Measurements from ENCODE around the gene PRKRA. TPM values are rescaled to one million over a fixed set of nuclear protein-coding genes. Genes with fewer than 3 reads are reported as not detected.

The PRKRA gene
- total and polyA plus RNA-seq, 9 of the 15 experiments (the other 6 are each of a cell fraction or from before 2014, with no cell fraction given), result 14.1 to 78.1 (median 52.3) TPM

DNA sequence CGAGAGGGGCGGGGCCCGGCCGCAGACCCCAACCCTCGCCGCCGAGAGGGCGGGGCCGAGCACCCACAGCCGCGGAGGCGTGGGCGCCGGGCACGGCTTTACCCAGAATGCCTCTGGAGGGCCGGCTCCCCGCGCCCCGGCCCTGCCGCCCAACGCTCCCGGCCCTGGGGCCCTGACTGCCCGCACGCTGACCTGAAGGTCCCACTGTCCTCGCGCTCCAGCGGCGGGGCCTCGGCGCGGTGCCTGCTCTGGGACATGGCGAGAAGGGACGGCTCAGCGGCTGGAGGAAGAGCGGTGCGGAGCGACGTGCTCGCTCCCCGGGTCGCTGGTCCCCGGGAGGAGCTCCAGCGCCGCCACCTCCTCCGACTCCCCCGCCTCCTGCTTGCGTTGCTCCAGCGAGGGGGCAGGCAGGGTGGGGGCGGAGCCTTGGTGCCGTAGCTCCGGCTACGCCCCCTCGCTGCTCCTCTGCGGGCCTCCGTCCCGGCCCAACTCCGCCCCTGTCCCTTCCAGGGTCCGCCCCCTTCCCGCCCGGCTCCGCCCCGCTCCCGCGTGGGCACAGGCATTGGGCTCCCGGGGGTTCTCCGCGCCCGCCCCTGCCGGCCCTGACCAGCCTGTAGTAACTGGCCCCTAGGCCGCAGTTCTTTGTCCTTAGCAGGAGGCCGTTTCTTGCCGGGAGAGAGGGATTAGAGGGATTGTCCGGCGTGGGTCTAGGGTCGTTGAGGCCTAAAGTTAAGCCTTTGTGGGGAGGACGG lies at the start of gene PRKRA, which contains the start of gene PJVK (continued):
- TF ChIP-seq, protein P1, sequence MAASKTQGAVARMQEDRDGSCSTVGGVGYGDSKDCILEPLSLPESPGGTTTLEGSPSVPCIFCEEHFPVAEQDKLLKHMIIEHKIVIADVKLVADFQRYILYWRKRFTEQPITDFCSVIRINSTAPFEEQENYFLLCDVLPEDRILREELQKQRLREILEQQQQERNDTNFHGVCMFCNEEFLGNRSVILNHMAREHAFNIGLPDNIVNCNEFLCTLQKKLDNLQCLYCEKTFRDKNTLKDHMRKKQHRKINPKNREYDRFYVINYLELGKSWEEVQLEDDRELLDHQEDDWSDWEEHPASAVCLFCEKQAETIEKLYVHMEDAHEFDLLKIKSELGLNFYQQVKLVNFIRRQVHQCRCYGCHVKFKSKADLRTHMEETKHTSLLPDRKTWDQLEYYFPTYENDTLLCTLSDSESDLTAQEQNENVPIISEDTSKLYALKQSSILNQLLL (CRISPR knock-in tag; IDR thresholded peaks at IDR 0.05; ENCODE audit: borderline replicate concordance), result no peak
- TF ChIP-seq, protein P2, sequence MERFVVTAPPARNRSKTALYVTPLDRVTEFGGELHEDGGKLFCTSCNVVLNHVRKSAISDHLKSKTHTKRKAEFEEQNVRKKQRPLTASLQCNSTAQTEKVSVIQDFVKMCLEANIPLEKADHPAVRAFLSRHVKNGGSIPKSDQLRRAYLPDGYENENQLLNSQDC (CRISPR knock-in tag; IDR thresholded peaks at IDR 0.05), result peak; percentile 58; the same call in 1 of the 2 replicates
- TF ChIP-seq HMG20B (CRISPR knock-in tag; IDR thresholded peaks at IDR 0.05), result no peak
- TF ChIP-seq, protein P3, sequence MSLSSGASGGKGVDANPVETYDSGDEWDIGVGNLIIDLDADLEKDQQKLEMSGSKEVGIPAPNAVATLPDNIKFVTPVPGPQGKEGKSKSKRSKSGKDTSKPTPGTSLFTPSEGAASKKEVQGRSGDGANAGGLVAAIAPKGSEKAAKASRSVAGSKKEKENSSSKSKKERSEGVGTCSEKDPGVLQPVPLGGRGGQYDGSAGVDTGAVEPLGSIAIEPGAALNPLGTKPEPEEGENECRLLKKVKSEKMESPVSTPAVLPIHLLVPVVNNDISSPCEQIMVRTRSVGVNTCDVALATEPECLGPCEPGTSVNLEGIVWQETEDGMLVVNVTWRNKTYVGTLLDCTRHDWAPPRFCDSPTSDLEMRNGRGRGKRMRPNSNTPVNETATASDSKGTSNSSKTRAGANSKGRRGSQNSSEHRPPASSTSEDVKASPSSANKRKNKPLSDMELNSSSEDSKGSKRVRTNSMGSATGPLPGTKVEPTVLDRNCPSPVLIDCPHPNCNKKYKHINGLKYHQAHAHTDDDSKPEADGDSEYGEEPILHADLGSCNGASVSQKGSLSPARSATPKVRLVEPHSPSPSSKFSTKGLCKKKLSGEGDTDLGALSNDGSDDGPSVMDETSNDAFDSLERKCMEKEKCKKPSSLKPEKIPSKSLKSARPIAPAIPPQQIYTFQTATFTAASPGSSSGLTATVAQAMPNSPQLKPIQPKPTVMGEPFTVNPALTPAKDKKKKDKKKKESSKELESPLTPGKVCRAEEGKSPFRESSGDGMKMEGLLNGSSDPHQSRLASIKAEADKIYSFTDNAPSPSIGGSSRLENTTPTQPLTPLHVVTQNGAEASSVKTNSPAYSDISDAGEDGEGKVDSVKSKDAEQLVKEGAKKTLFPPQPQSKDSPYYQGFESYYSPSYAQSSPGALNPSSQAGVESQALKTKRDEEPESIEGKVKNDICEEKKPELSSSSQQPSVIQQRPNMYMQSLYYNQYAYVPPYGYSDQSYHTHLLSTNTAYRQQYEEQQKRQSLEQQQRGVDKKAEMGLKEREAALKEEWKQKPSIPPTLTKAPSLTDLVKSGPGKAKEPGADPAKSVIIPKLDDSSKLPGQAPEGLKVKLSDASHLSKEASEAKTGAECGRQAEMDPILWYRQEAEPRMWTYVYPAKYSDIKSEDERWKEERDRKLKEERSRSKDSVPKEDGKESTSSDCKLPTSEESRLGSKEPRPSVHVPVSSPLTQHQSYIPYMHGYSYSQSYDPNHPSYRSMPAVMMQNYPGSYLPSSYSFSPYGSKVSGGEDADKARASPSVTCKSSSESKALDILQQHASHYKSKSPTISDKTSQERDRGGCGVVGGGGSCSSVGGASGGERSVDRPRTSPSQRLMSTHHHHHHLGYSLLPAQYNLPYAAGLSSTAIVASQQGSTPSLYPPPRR (CRISPR knock-in tag; IDR thresholded peaks at IDR 0.05; ENCODE audit: borderline replicate concordance), result 0 out of 2 replicates have a peak, but pooled peaks have one; percentile 7
- peak; percentile 20; the same call in 1 of the 2 replicates for TF ChIP-seq NCOR1 (IDR thresholded peaks at IDR 0.05)
- no peak for TF ChIP-seq STAG1 (CRISPR knock-in tag; IDR thresholded peaks at IDR 0.05; ENCODE audit: borderline replicate concordance)
- no peak for TF ChIP-seq ZNF830 (CRISPR knock-in tag; IDR thresholded peaks at IDR 0.05)
- TF ChIP-seq ZNF431 (CRISPR knock-in tag; IDR thresholded peaks at IDR 0.05), result no peak
- no peak for TF ChIP-seq FOXK1 (CRISPR knock-in tag; IDR thresholded peaks at IDR 0.05; ENCODE audit: borderline replicate concordance)
- TF ChIP-seq, protein P4, sequence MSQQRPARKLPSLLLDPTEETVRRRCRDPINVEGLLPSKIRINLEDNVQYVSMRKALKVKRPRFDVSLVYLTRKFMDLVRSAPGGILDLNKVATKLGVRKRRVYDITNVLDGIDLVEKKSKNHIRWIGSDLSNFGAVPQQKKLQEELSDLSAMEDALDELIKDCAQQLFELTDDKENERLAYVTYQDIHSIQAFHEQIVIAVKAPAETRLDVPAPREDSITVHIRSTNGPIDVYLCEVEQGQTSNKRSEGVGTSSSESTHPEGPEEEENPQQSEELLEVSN (IDR thresholded peaks at IDR 0.05; ENCODE audit: borderline replicate concordance in 1 of 2, extremely low read depth in 1 of 2, insufficient read depth in 1 of 2, insufficient read length in 1 of 2, low read depth in 1 of 2, low read length in 1 of 2, poor library complexity in 1 of 2, severe bottlenecking in 1 of 2), result peak; percentile 21 to 68
- TF ChIP-seq NFATC3 (IDR thresholded peaks at IDR 0.05), result no peak
- TF ChIP-seq, protein P5, sequence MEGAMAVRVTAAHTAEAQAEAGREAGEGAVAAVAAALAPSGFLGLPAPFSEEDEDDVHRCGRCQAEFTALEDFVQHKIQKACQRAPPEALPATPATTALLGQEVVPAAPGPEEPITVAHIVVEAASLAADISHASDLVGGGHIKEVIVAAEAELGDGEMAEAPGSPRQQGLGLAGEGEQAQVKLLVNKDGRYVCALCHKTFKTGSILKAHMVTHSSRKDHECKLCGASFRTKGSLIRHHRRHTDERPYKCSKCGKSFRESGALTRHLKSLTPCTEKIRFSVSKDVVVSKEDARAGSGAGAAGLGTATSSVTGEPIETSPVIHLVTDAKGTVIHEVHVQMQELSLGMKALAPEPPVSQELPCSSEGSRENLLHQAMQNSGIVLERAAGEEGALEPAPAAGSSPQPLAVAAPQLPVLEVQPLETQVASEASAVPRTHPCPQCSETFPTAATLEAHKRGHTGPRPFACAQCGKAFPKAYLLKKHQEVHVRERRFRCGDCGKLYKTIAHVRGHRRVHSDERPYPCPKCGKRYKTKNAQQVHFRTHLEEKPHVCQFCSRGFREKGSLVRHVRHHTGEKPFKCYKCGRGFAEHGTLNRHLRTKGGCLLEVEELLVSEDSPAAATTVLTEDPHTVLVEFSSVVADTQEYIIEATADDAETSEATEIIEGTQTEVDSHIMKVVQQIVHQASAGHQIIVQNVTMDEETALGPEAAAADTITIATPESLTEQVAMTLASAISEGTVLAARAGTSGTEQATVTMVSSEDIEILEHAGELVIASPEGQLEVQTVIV (CRISPR knock-in tag; IDR thresholded peaks at IDR 0.05; ENCODE audit: borderline replicate concordance), result no peak
- TF ChIP-seq BRD4 (IDR thresholded peaks at IDR 0.05), result peak; percentile 44; the same call in 1 of the 2 replicates
- 0 out of 2 replicates have a peak, but pooled peaks have one; percentile 86 for TF ChIP-seq PHB (CRISPR knock-in tag; IDR thresholded peaks at IDR 0.05)
- TF ChIP-seq HDAC1 (IDR thresholded peaks at IDR 0.05), result peak in 1 of 2 experiments; percentile 87; a peak in 2 of 4 replicates
- TF ChIP-seq BHLHE40 (IDR thresholded peaks at IDR 0.05; ENCODE audit: low read length), result peak; percentile 15; the same call in 1 of the 2 replicates
- TF ChIP-seq ZNF212 (CRISPR knock-in tag; IDR thresholded peaks at IDR 0.05), result no peak

Data from K562 (cell line).